Right lobe of liver (tissue), 6 donors: ENCODE results near the gene LDLRAD4. TPM values are rescaled to one million over a fixed set of nuclear protein-coding genes. Genes with fewer than 3 reads are reported as not detected.

Experiments used
- ATAC-seq, 4 donors: fragments of 200-7000 bp; cut with Tn5 transposase; one replicate each; pipeline ENCODE4 v1.9.1; 2020; ENCODE audit warnings: mild to moderate bottlenecking in 4 of 4, moderate library complexity in 4 of 4
- DNase-seq, 3 donors: peaks; one replicate each; pipeline ENCODE4 v3.0.0-alpha.2; 2020
- H3K27ac ChIP-seq, 3 donors: fragments of 200-600 bp; one replicate each; pipeline ENCODE4 v1.8.0; 2022
- H3K27me3 ChIP-seq, 2 donors: fragments of 200-600 bp; one replicate each; pipeline ENCODE4 v1.8.0; 2022
- H3K36me3 ChIP-seq, 4 donors: fragments of 200-600 bp; sonication (generic) in 1 of 4; one replicate each; pipeline versions ENCODE4 v1.5.1 to v1.8.0; 2017 to 2022; ENCODE audit warnings: control low read depth in 1 of 4
- H3K4me1 ChIP-seq, 4 donors: fragments of 200-600 bp; sonication (generic) in 1 of 4; one replicate each; pipeline versions ENCODE4 v1.5.1 to v1.8.0; 2017 to 2022; ENCODE audit warnings: control low read depth in 1 of 4
- H3K4me3 ChIP-seq, 3 donors: fragments of 200-600 bp; one replicate each; pipeline ENCODE4 v1.8.0; 2022
- H3K9me3 ChIP-seq, 4 donors: fragments of 200-600 bp; sonication (generic) in 1 of 4; one replicate each; pipeline versions ENCODE4 v1.5.1 to v1.8.0; 2017 to 2022; ENCODE audit warnings: control low read depth in 1 of 4
- CTCF ChIP-seq, 4 donors: fragments of 200-600 bp in 3 of 4; fragments of 450-650 bp in 1 of 4; IDR thresholded peaks; one replicate each; pipeline versions ENCODE4 v1.5.1 to v1.8.0; 2016 to 2022; ENCODE audit warnings: antibody characterized with exemption in 4 of 4, mild to moderate bottlenecking in 2 of 4
- POLR2A ChIP-seq: fragments of 450-650 bp; IDR thresholded peaks from one replicate; pipeline ENCODE4 v1.6.1; 2017; ENCODE audit warnings: antibody characterized with exemption, mild to moderate bottlenecking
- WGBS: methylation state at CpG from one replicate; pipeline ENCODE4 v1.1.6; 2018; ENCODE audit warnings: low coverage, low lambda C conversion rate; ENCODE audit not compliant: insufficient coverage; ENCODE audit errors: missing lambda C conversion rate; 5-methylcytosine and 5-hydroxymethylcytosine counted together
- intact Hi-C, 2 donors: fragments of 100-400 bp; cut with DNase I; formaldehyde crosslinking; loops; one replicate each; pipeline versions ENCODE4 v1.11.2 to v1.14.1; 2022
- total RNA-seq, 6 experiments: library from RNA; depleted of rRNA in 2 of 6; stranded (reverse); fragments of >200 nt in 2 of 6; fragmentation: NEBNext Ultra II Directional in 3 of 6; extraction: Animal tissue kit (Norgen Biotek cat#: 25700) in 3 of 6; gene quantifications; one replicate each; pipeline versions ENCODE4 v1.1.0 to v1.2.4, GENCODE V29; 2016 to 2023
- donor health status: DM: no; HTN: yes; CAD: no.
- donor health status: DM: no; HTN: no; CAD: no.
- donor health status: DM: no; HTN: no; CAD: no.
- donor health status: DM: no; HTN: yes; CAD: no.
- donor health status: DM: no; HTN: yes; CAD: no.

The LDLRAD4 gene
- total RNA-seq, 6 experiments from 2014 or later = 10.6 to 66.4 (median 18.7) TPM

- intact Hi-C loops = no loop called here
- Histone ChIP-seq H3K27me3 (no peaks in the 10 kb centered on the region), H3K9me3 (no peaks in the 10 kb centered on the region), H3K27ac (no peak overlapping the region), H3K36me3 (no peaks in the 10 kb centered on the region), H3K4me3 (no peak overlapping the region), H3K4me1 (no peaks in the 10 kb centered on the region)
- no peak for DNase-seq
- no peak for ATAC-seq
- 94% methylated on average over 3 of the region's 5 CpGs for WGBS
- TF ChIP-seq CTCF (IDR thresholded peaks at IDR 0.05) (no peak), POLR2A (no peak)
Measured at GRCh38 chr18:13524054-13524453, 305.5 kb downstream of the LDLRAD4 start.

GRCh38 chr18:13524811-13525210, 306.3 kb downstream of the LDLRAD4 start:
- ATAC-seq (no peak), DNase-seq (no peak)
- TF ChIP-seq POLR2A = no peak
- TF ChIP-seq CTCF (IDR thresholded peaks at IDR 0.05) = no peak
- intact Hi-C loops = no loop called here
- no peaks in the 10 kb centered on the region for H3K36me3 ChIP-seq
- no peak overlapping the region for H3K27ac ChIP-seq
- 84% methylated on average over 11 of the region's 11 CpGs for WGBS
- H3K9me3 ChIP-seq = no peaks in the 10 kb centered on the region
- no peaks in the 10 kb centered on the region for H3K27me3 ChIP-seq
- no peaks in the 10 kb centered on the region for H3K4me1 ChIP-seq
- H3K4me3 ChIP-seq = no peak overlapping the region

- Histone ChIP-seq H3K27ac (no peak overlapping the region), H3K27me3 (no peaks in the 10 kb centered on the region), H3K4me3 (no peak overlapping the region), H3K36me3 (no peaks in the 10 kb centered on the region), H3K4me1 (no peaks in the 10 kb centered on the region), H3K9me3 (no peaks in the 10 kb centered on the region)
- intact Hi-C loops = no loop called here
- no peak for ATAC-seq
- 60% methylated on average over 1 of the region's 14 CpGs for WGBS
- DNase-seq = no peak
- no peak for TF ChIP-seq CTCF (IDR thresholded peaks at IDR 0.05)
- no peak for TF ChIP-seq POLR2A
Measured at GRCh38 chr18:13525381-13526029, 306.9 kb downstream of the LDLRAD4 start.

GRCh38 chr18:13526519-13526918, 308.0 kb downstream of the LDLRAD4 start:
- intact Hi-C loops = no loop called here
- no peak for DNase-seq

More at GRCh38 chr18:13526519-13526918, 308.0 kb downstream of the LDLRAD4 start:
- ATAC-seq = no peak
- TF ChIP-seq POLR2A = no peak
- no peak for TF ChIP-seq CTCF (IDR thresholded peaks at IDR 0.05)
- 78% methylated on average over 4 of the region's 4 CpGs for WGBS
- no peaks in the 10 kb centered on the region for H3K4me1 ChIP-seq
- no peak overlapping the region for H3K27ac ChIP-seq
- H3K9me3 ChIP-seq = no peaks in the 10 kb centered on the region
- no peaks in the 10 kb centered on the region for H3K36me3 ChIP-seq
- no peaks in the 10 kb centered on the region for H3K27me3 ChIP-seq
- H3K4me3 ChIP-seq = no peak overlapping the region
